NCI-H774 (cell line): Measurements from ENCODE around the gene TOPBP1.
A peak's percentile ranks its signal among the peaks of the same experiment; 100 is the strongest.
"Not testable (repeated sequence)": the region's sequence is repeated elsewhere in the genome, so short reads cannot be mapped to it uniquely, and the experiment has no call there.

Experiments
- DNase-seq: peaks from one replicate; lab custom pipeline; 2025; lab: John Stamatoyannopoulos, UW

The TOPBP1 gene

GRCh38 chr3:133674290-133674919, 12.7 kb upstream of the TOPBP1 start:
- no peak for DNase-seq

- no peak for DNase-seq
Observed at GRCh38 chr3:133673746-133674145, 12.0 kb upstream of the TOPBP1 start.

GRCh38 chr3:133672461-133672860, 10.7 kb upstream of the TOPBP1 start:
- DNase-seq = no peak

- no peak for DNase-seq
Observed at GRCh38 chr3:133670525-133670995, 8.8 kb upstream of the TOPBP1 start.

GRCh38 chr3:133669949-133670524, 8.3 kb upstream of the TOPBP1 start:
- DNase-seq = no peak

- no peak for DNase-seq
Observed at GRCh38 chr3:133667118-133667517, 5.4 kb upstream of the TOPBP1 start.

- not testable (repeated sequence) for DNase-seq
Observed at GRCh38 chr3:133665188-133665587, 3.4 kb upstream of the TOPBP1 start.

GRCh38 chr3:133663569-133664313, 2.0 kb upstream of the TOPBP1 start:
- DNase-seq = peak; percentile 40

- peak; percentile 6 for DNase-seq
Observed at GRCh38 chr3:133662278-133662651, 524 bp upstream of the TOPBP1 start.

- no peak for DNase-seq
Observed at GRCh38 chr3:133659806-133660205, 1.9 kb downstream of the TOPBP1 start.

- DNase-seq = no peak
Observed at GRCh38 chr3:133655731-133656515, 5.8 kb downstream of the TOPBP1 start.

- no peak for DNase-seq
Observed at GRCh38 chr3:133649486-133650068, 12.2 kb downstream of the TOPBP1 start.

- DNase-seq = no peak
Observed at GRCh38 chr3:133644768-133645167, 17.0 kb downstream of the TOPBP1 start.

- no peak for DNase-seq
Observed at GRCh38 chr3:133643611-133644010, 18.1 kb downstream of the TOPBP1 start.

GRCh38 chr3:133641254-133641653, 20.5 kb downstream of the TOPBP1 start:
- no peak for DNase-seq

- no peak for DNase-seq
Observed at GRCh38 chr3:133633439-133633838, 28.3 kb downstream of the TOPBP1 start.

- DNase-seq = no peak
Observed at GRCh38 chr3:133629146-133629545, 32.6 kb downstream of the TOPBP1 start.

GRCh38 chr3:133627789-133628188, 34.0 kb downstream of the TOPBP1 start:
- no peak for DNase-seq

GRCh38 chr3:133620066-133620784, 41.5 kb downstream of the TOPBP1 start:
- no peak for DNase-seq

- no peak for DNase-seq
Observed at GRCh38 chr3:133611534-133611933, 50.2 kb downstream of the TOPBP1 start.

GRCh38 chr3:133610031-133610430, 51.7 kb downstream of the TOPBP1 start:
- no peak for DNase-seq
